Glutamatergic neuron (in vitro differentiated cells): ENCODE results near the gene F10. TPM values are rescaled to one million over a fixed set of nuclear protein-coding genes. Genes with fewer than 3 reads are reported as not detected.

Source experiments
- DNase-seq: peaks from one replicate; pipeline ENCODE4 v3.0.0; 2022
- H3K27ac Mint-ChIP-seq: one replicate; pipeline ENCODE4 v1.8.0; 2020; ENCODE audit warnings: mild to moderate bottlenecking, mixed read lengths, inconsistent platforms; ENCODE audit not compliant: unreplicated experiment
- H3K27me3 Mint-ChIP-seq: one replicate; pipeline ENCODE4 v1.8.0; 2020; ENCODE audit warnings: mild to moderate bottlenecking, moderate library complexity, mixed read lengths, inconsistent platforms; ENCODE audit not compliant: unreplicated experiment
- H3K36me3 Mint-ChIP-seq: one replicate; pipeline ENCODE4 v1.8.0; 2020; ENCODE audit warnings: mild to moderate bottlenecking, mixed read lengths, inconsistent platforms; ENCODE audit not compliant: unreplicated experiment
- H3K4me1 Mint-ChIP-seq: one replicate; pipeline ENCODE4 v1.8.0; 2020; ENCODE audit warnings: mild to moderate bottlenecking, low read depth, mixed read lengths, inconsistent platforms; ENCODE audit not compliant: unreplicated experiment
- H3K4me3 Mint-ChIP-seq: one replicate; pipeline ENCODE4 v1.8.0; 2020; ENCODE audit warnings: mild to moderate bottlenecking, mixed read lengths, inconsistent platforms; ENCODE audit not compliant: unreplicated experiment
- H3K9me3 Mint-ChIP-seq: one replicate; pipeline ENCODE4 v1.8.0; 2020; ENCODE audit warnings: mild to moderate bottlenecking, moderate library complexity, mixed read lengths, inconsistent platforms; ENCODE audit not compliant: unreplicated experiment
- CTCF ChIP-seq: fragments of 200-600 bp; sonication (generic); IDR thresholded peaks from one replicate; pipeline ENCODE4 v1.5.0; 2021; ENCODE audit not compliant: partially characterized antibody, unreplicated experiment
- total RNA-seq: library from RNA; stranded (reverse); fragmentation: NEBNext Ultra II Directional; extraction: Animal tissue kit (Norgen Biotek cat#: 25700); gene quantifications from one replicate; pipeline ENCODE4 v1.2.1, GENCODE V29; 2021; ENCODE audit not compliant: unreplicated experiment

The F10 gene
- total RNA-seq, 1 donor from 2014 or later: 0.74 TPM

- TF ChIP-seq CTCF: no peak
- Mint-ChIP-seq H3K4me1 (peaks cover 14% of the 10 kb centered on the region), H3K9me3 (peaks cover 5% of the 10 kb centered on the region), H3K4me3 (no peak overlapping the region), H3K36me3 (no peaks in the 10 kb centered on the region), H3K27me3 (no peaks in the 10 kb centered on the region), H3K27ac (no peak overlapping the region)
- DNase-seq: no peak
These were observed 19.9 kb upstream of the F10 start for GRCh38 chr13:113102727-113103126.

- H3K9me3 Mint-ChIP-seq: peaks cover 5% of the 10 kb centered on the region
- TF ChIP-seq CTCF: no peak
- no peak overlapping the region for H3K4me3 Mint-ChIP-seq
- peaks cover 7% of the 10 kb centered on the region for H3K4me1 Mint-ChIP-seq
- DNase-seq: no peak
- H3K27ac Mint-ChIP-seq: no peak overlapping the region
- H3K27me3 Mint-ChIP-seq: no peaks in the 10 kb centered on the region
- no peaks in the 10 kb centered on the region for H3K36me3 Mint-ChIP-seq
These were observed 19.0 kb upstream of the F10 start for GRCh38 chr13:113103646-113104045.

- H3K9me3 Mint-ChIP-seq: peaks cover 9% of the 10 kb centered on the region
- peak within 1 kb of the TSS; percentile 68 for H3K27ac Mint-ChIP-seq
- DNase-seq: no peak
- H3K4me1 Mint-ChIP-seq: no peaks in the 10 kb centered on the region
- no peaks in the 10 kb centered on the region for H3K36me3 Mint-ChIP-seq
- no peak within 1 kb of the TSS for H3K4me3 Mint-ChIP-seq
- no peak for TF ChIP-seq CTCF
- peaks cover 4% of the 10 kb centered on the region for H3K27me3 Mint-ChIP-seq
These were observed 17.3 kb upstream of the F10 start, which contains the start of gene F7 for GRCh38 chr13:113105032-113105920. Gene F7, plus strand, starts transcription at chr13:113105791. Its CDS starts 51 bp downstream, at chr13:113105842.

- H3K9me3 Mint-ChIP-seq: peaks cover 9% of the 10 kb centered on the region
- H3K27me3 Mint-ChIP-seq: peaks cover 4% of the 10 kb centered on the region
- DNase-seq: no peak
- H3K36me3 Mint-ChIP-seq: no peaks in the 10 kb centered on the region
- no peak overlapping the region for H3K27ac Mint-ChIP-seq
- no peak for TF ChIP-seq CTCF
- no peak overlapping the region for H3K4me3 Mint-ChIP-seq
- H3K4me1 Mint-ChIP-seq: no peaks in the 10 kb centered on the region
These were observed 16.6 kb upstream of the F10 start for GRCh38 chr13:113105921-113106452.
